ENCODE measurements around the gene USP20.

- no peak for TF ChIP-seq SP1 (IDR thresholded peaks at IDR 0.05; ENCODE audit: low read depth)
- no peak for TF ChIP-seq CTCF (IDR thresholded peaks at IDR 0.05 in 2 of 3, conservative IDR thresholded peaks at IDR 0.05 in 1 of 3; ENCODE audit: borderline replicate concordance in 1 of 3, insufficient read depth in 1 of 3, low read depth in 2 of 3, low read length in 2 of 3)
- no peak for TF ChIP-seq POLR2A (IDR thresholded peaks at IDR 0.05; ENCODE audit: borderline replicate concordance, extremely low read depth, insufficient read depth, insufficient read length)
- TF ChIP-seq POLR2AphosphoS5 (IDR thresholded peaks at IDR 0.05; ENCODE audit: low read depth, low read length), result no peak
- TF ChIP-seq ZFX (IDR thresholded peaks at IDR 0.05), result no peak
- TF ChIP-seq EGR1 (IDR thresholded peaks at IDR 0.05; ENCODE audit: low read depth), result no peak
- TF ChIP-seq ELF1 (IDR thresholded peaks at IDR 0.05; ENCODE audit: borderline replicate concordance, low read depth), result no peak
- no peak for TF ChIP-seq FOSL1 (IDR thresholded peaks at IDR 0.05; ENCODE audit: low read depth)
- no peak for TF ChIP-seq MAX (IDR thresholded peaks at IDR 0.05)
- TF ChIP-seq ZNF274 (IDR thresholded peaks at IDR 0.05; ENCODE audit: low read depth, low read length), result no peak
These were observed 33.0 kb downstream of the USP20 start for GRCh38 chr9:129868023-129868871.

All from HCT116 (cell line).